ENCODE data around the gene MAP3K2. TPM values are rescaled to one million over a fixed set of nuclear protein-coding genes. Genes with fewer than 3 reads are reported as not detected.

MAP3K2 gene
- total RNA-seq, 4 donors from 2014 or later, result 33.8 to 46.4 (median 39.4) TPM

DNA sequence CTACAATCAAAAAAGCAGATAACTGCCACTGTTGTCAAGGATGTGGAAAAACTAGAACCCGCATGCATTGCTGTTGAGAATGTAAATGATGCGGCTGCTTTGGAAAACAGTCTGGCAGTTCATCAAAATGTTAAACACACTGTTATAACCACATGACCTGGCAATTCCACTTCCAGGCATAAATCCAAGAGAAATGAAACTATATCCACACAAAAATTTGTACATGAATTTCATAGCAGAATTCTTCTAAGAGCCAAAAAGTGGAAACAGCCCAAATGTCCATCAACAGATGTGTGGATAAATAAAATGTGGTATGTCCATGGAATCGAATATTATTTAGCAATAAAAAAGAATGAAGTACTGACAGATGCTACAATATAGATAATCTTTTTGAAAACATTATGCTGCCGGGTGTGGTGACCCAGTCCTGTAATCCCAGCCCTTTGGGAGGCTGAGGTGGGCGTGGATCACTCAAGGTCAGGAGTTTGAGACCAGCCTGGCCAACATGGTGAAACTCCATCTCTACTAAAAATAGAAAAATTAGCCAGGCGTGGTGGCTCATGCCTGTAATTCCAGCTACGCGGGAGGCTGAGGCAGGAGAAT, 125.9 kb downstream of the MAP3K2 start:
- Histone ChIP-seq H3K4me1 (no peaks in the 10 kb centered on the region), H3K27me3 (no peaks in the 10 kb centered on the region), H3K36me3 (peaks cover 0 to 40% of the 10 kb centered on the region in 2 donors), H3K9me3 (no peaks in the 10 kb centered on the region), H3K4me3 (no peak overlapping the region), H3K27ac (no peak overlapping the region)
- no peak for DNase-seq
- intact Hi-C loops (cut with DNase I; ENCODE audit: low total_unique reads) (no loop called here), in situ Hi-C loops (cut with MboI; ENCODE audit: low sequenced_read_pairs in 4 of 4) (no loop called here)
- no peak for TF ChIP-seq POLR2A (IDR thresholded peaks at IDR 0.05)
- TF ChIP-seq, protein P1, sequence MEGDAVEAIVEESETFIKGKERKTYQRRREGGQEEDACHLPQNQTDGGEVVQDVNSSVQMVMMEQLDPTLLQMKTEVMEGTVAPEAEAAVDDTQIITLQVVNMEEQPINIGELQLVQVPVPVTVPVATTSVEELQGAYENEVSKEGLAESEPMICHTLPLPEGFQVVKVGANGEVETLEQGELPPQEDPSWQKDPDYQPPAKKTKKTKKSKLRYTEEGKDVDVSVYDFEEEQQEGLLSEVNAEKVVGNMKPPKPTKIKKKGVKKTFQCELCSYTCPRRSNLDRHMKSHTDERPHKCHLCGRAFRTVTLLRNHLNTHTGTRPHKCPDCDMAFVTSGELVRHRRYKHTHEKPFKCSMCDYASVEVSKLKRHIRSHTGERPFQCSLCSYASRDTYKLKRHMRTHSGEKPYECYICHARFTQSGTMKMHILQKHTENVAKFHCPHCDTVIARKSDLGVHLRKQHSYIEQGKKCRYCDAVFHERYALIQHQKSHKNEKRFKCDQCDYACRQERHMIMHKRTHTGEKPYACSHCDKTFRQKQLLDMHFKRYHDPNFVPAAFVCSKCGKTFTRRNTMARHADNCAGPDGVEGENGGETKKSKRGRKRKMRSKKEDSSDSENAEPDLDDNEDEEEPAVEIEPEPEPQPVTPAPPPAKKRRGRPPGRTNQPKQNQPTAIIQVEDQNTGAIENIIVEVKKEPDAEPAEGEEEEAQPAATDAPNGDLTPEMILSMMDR (IDR thresholded peaks at IDR 0.05 in 4 of 5, conservative IDR thresholded peaks at IDR 0.05 in 1 of 5), result no peak
- no peak for ATAC-seq

- ATAC-seq, result no peak
- Histone ChIP-seq H3K27me3 (no peaks in the 10 kb centered on the region), H3K27ac (no peak overlapping the region), H3K9me3 (no peaks in the 10 kb centered on the region), H3K4me3 (no peak overlapping the region), H3K36me3 (peaks cover 0 to 42% of the 10 kb centered on the region in 2 donors), H3K4me1 (no peaks in the 10 kb centered on the region)
- in situ Hi-C loops (cut with MboI; ENCODE audit: low sequenced_read_pairs in 4 of 4) (no loop called here), intact Hi-C loops (cut with DNase I; ENCODE audit: low total_unique reads) (no loop called here)
- DNase-seq, result no peak
- no peak for TF ChIP-seq POLR2A (IDR thresholded peaks at IDR 0.05)
- TF ChIP-seq, protein P1 (IDR thresholded peaks at IDR 0.05 in 4 of 5, conservative IDR thresholded peaks at IDR 0.05 in 1 of 5), result no peak
These were observed 128.4 kb downstream of the MAP3K2 start for GRCh38 chr2:127259355-127259754.

DNA sequence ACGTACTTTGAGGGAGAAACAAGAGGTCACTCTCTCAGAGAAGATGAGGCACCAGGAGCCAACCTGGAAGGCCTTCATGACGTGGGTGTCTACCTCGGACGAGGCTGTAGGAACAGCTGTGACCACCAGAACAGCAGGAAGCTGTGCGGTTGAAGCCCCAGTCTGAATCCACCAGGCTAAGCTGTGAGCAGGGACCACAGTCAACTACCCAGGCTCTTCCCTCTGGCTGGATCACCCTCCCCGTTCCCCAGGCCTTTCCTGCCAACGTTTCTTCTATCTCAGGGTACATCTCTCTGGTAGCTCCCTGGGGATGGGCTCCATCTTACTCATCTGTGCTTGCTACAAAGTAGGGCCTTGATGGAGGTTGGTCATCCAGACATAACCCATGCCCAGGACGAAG, 130.9 kb downstream of the MAP3K2 start:
- no peak overlapping the region for H3K4me3 ChIP-seq
- ATAC-seq, result no peak
- H3K27ac ChIP-seq, result no peak overlapping the region
- H3K4me1 ChIP-seq, result no peaks in the 10 kb centered on the region
- in situ Hi-C loops (cut with MboI; ENCODE audit: low sequenced_read_pairs in 4 of 4) (no loop called here), intact Hi-C loops (cut with DNase I; ENCODE audit: low total_unique reads) (no loop called here)
- TF ChIP-seq POLR2A (IDR thresholded peaks at IDR 0.05), result no peak
- H3K9me3 ChIP-seq, result no peaks in the 10 kb centered on the region
- DNase-seq, result no peak
- no peaks in the 10 kb centered on the region for H3K27me3 ChIP-seq
- peaks cover 0 to 42% of the 10 kb centered on the region in 2 donors for H3K36me3 ChIP-seq

DNA sequence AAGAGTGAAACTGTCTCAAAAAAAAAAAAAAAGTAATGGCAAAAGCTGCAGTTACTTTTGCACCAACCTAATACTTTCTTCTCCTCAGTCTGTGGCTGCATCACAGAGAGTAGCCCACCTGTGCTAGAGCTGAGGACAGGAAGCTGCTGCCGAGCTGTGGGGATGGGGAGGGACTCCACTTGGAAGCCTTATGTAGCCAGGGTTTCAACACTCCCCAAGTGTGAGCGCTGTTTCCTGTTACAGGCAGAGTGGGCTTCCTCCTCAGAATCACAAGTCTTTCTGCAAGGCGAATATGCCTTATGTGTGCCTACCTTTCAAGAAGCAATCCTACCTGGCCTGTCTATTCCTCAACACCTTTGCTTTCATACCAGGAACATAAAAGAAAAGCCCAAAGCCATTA, 131.4 kb downstream of the MAP3K2 start:
- Histone ChIP-seq H3K4me1 (no peaks in the 10 kb centered on the region), H3K27me3 (no peaks in the 10 kb centered on the region), H3K4me3 (no peak overlapping the region), H3K9me3 (no peaks in the 10 kb centered on the region), H3K27ac (no peak overlapping the region), H3K36me3 (peaks cover 0 to 42% of the 10 kb centered on the region in 2 donors)
- intact Hi-C loops (cut with DNase I; ENCODE audit: low total_unique reads), result no loop called here
- in situ Hi-C loops (cut with MboI; ENCODE audit: low sequenced_read_pairs in 4 of 4), result no loop called here
- DNase-seq (no peak), ATAC-seq (no peak)
- TF ChIP-seq, protein P1 (IDR thresholded peaks at IDR 0.05 in 4 of 5, conservative IDR thresholded peaks at IDR 0.05 in 1 of 5), result no peak
- TF ChIP-seq POLR2A (IDR thresholded peaks at IDR 0.05), result no peak

GRCh38 chr2:127255721-127256120, 132.1 kb downstream of the MAP3K2 start:
- H3K4me1 ChIP-seq, result no peaks in the 10 kb centered on the region
- DNase-seq (no peak), ATAC-seq (no peak)
- in situ Hi-C loops (cut with MboI; ENCODE audit: low sequenced_read_pairs in 4 of 4), result no loop called here
- TF ChIP-seq, protein P1 (IDR thresholded peaks at IDR 0.05 in 4 of 5, conservative IDR thresholded peaks at IDR 0.05 in 1 of 5), result no peak
- no peak for TF ChIP-seq POLR2A (IDR thresholded peaks at IDR 0.05)
- H3K9me3 ChIP-seq, result no peaks in the 10 kb centered on the region
- peaks cover 0 to 37% of the 10 kb centered on the region in 2 donors for H3K36me3 ChIP-seq
- H3K27me3 ChIP-seq, result no peaks in the 10 kb centered on the region
- no peak overlapping the region for H3K4me3 ChIP-seq
- intact Hi-C loops (cut with DNase I; ENCODE audit: low total_unique reads), result no loop called here
- H3K27ac ChIP-seq, result no peak overlapping the region

All from gastrocnemius medialis (tissue), 4 donors.